NCI-H2107 treated with DMSO at 0.1 percent for 48 hours (cell line): ENCODE results near the gene SLC66A2.
"Not testable (repeated sequence)": the region's sequence is repeated elsewhere in the genome, so short reads cannot be mapped to it uniquely, and the experiment has no call there.

Experiments
- DNase-seq: peaks from one replicate; lab custom pipeline; 2025; ENCODE audit not compliant: unreplicated experiment; lab: John Stamatoyannopoulos, UW

SLC66A2 gene

GRCh38 chr18:79883461-79884293, 67.8 kb downstream of the SLC66A2 start:
- DNase-seq, result no peak

- DNase-seq, result no peak
Measured at GRCh38 chr18:79882522-79883241, 68.8 kb downstream of the SLC66A2 start.

GRCh38 chr18:79881695-79882094, 69.8 kb downstream of the SLC66A2 start:
- no peak for DNase-seq

GRCh38 chr18:79879566-79879965, 71.9 kb downstream of the SLC66A2 start:
- no peak for DNase-seq

GRCh38 chr18:79878741-79879378, 72.6 kb downstream of the SLC66A2 start:
- DNase-seq, result no peak

GRCh38 chr18:79878246-79878645, 73.2 kb downstream of the SLC66A2 start:
- DNase-seq, result not testable (repeated sequence)

- DNase-seq, result no peak
Measured at GRCh38 chr18:79877163-79878091, 74.0 kb downstream of the SLC66A2 start.

GRCh38 chr18:79876497-79876896, 75.0 kb downstream of the SLC66A2 start:
- no peak for DNase-seq

GRCh38 chr18:79875931-79876461, 75.5 kb downstream of the SLC66A2 start:
- DNase-seq, result no peak

- DNase-seq, result no peak
Measured at GRCh38 chr18:79875531-79875919, 75.9 kb downstream of the SLC66A2 start.

- no peak for DNase-seq
Measured at GRCh38 chr18:79874553-79875530, 76.6 kb downstream of the SLC66A2 start.

- no peak for DNase-seq
Measured at GRCh38 chr18:79873449-79874110, 77.9 kb downstream of the SLC66A2 start.

GRCh38 chr18:79872527-79873444, 78.7 kb downstream of the SLC66A2 start:
- no peak for DNase-seq

- DNase-seq, result no peak
Measured at GRCh38 chr18:79871481-79872091, 79.9 kb downstream of the SLC66A2 start.

GRCh38 chr18:79871026-79871390, 80.4 kb downstream of the SLC66A2 start:
- no peak for DNase-seq

- no peak for DNase-seq
Measured at GRCh38 chr18:79870301-79871025, 81.0 kb downstream of the SLC66A2 start.
